Fibroblast of lung (primary cell): ENCODE results near the gene MYLK. TPM values are rescaled to one million over a fixed set of nuclear protein-coding genes. Genes with fewer than 3 reads are reported as not detected.

Experiments used
- DNase-seq, 2 donors: peaks; one replicate each; pipeline versions ENCODE4 v3.0.0 to v3.0.0-alpha.2; 2010; ENCODE audit warnings: low read depth in 2 of 2
- H2AFZ ChIP-seq: 2 replicates; pipeline ENCODE4 v1.5.1; 2012; ENCODE audit warnings: low read length, control low read depth, inconsistent platforms
- H3K27ac ChIP-seq: 2 replicates; pipeline ENCODE4 v1.5.1; 2011; ENCODE audit warnings: low read length, control low read depth; ENCODE audit not compliant: insufficient read depth
- H3K27me3 ChIP-seq: 2 replicates; pipeline ENCODE4 v1.5.1; 2011; ENCODE audit warnings: mild to moderate bottlenecking, low read length; ENCODE audit not compliant: control insufficient read depth, insufficient read depth
- H3K36me3 ChIP-seq: 2 replicates; pipeline ENCODE4 v1.5.1; 2011; ENCODE audit warnings: low read length; ENCODE audit not compliant: control insufficient read depth, insufficient read depth
- H3K4me1 ChIP-seq: 2 replicates; pipeline ENCODE4 v1.5.1; 2011; ENCODE audit warnings: low read length; ENCODE audit not compliant: control insufficient read depth, insufficient read depth; ENCODE audit errors: extremely low read depth
- H3K4me2 ChIP-seq: 2 replicates; pipeline ENCODE4 v1.5.1; 2011; ENCODE audit warnings: low read length, control low read depth; ENCODE audit not compliant: insufficient read depth; ENCODE audit errors: extremely low read depth
- H3K4me3 ChIP-seq, 4 experiments: fragments of 200-600 bp in 1 of 4; sonication (generic) in 1 of 4; replicated peaks in 1 of 4; 2 replicates each; pipeline ENCODE4 v1.5.1; 2011 to 2016; ENCODE audit warnings: low read length in 4 of 4, low read depth in 3 of 4, mild to moderate bottlenecking in 3 of 4, control low read depth in 2 of 4, inconsistent platforms in 1 of 4, mixed read lengths in 1 of 4; ENCODE audit not compliant: insufficient read depth in 1 of 4; ENCODE audit errors: control extremely low read depth in 1 of 4
- H3K79me2 ChIP-seq: 2 replicates; pipeline ENCODE4 v1.5.1; 2012; ENCODE audit warnings: mild to moderate bottlenecking, low read length, inconsistent platforms; ENCODE audit not compliant: control insufficient read depth, insufficient read depth
- H3K9ac ChIP-seq: 2 replicates; pipeline ENCODE4 v1.5.1; 2011; ENCODE audit warnings: mild to moderate bottlenecking, low read length, control low read depth; ENCODE audit not compliant: insufficient read depth
- H3K9me3 ChIP-seq: 2 replicates; pipeline ENCODE4 v1.5.1; 2012; ENCODE audit warnings: low read depth, low read length; ENCODE audit not compliant: control insufficient read depth, insufficient read depth
- H4K20me1 ChIP-seq: 2 replicates; pipeline ENCODE4 v1.5.1; 2011; ENCODE audit warnings: low read length; ENCODE audit not compliant: control insufficient read depth, insufficient read depth; ENCODE audit errors: extremely low read depth
- CTCF ChIP-seq, 2 donors: IDR thresholded peaks in 1 of 2; conservative IDR thresholded peaks in 1 of 2; 1 replicate in 1 of 2; 2 replicates in 1 of 2; pipeline ENCODE4 v1.5.1; 2011 to 2012; ENCODE audit warnings: low read length in 2 of 2, control low read depth in 1 of 2, inconsistent platforms in 1 of 2, low read depth in 1 of 2, mild to moderate bottlenecking in 1 of 2
- EZH2 ChIP-seq: IDR thresholded peaks from 2 replicates; pipeline ENCODE4 v1.5.1; 2012; ENCODE audit warnings: low read length, control low read depth, mild to moderate bottlenecking; ENCODE audit errors: missing control alignments
- polyA plus RNA-seq, 2 donors: library from polyadenylated mRNA; depleted of rRNA in 1 of 2; stranded (reverse) in 1 of 2; unstranded in 1 of 2; fragments of >200 nt; gene quantifications; 2 replicates each; pipeline ENCODE4 v1.2.1, GENCODE V29; 2011 to 2012; ENCODE audit warnings: missing spikeins in 1 of 2
- total RNA-seq: library from RNA; depleted of rRNA; stranded (reverse); fragments of >200 nt; gene quantifications from 2 replicates; pipeline ENCODE4 v1.2.1, GENCODE V29; 2014

Gene MYLK
- total and polyA plus RNA-seq, 2 donors (not counting 1 experiment from before 2014, with no cell fraction given) = 918 to 941 TPM

GRCh38 chr3:123907720-123908119 lies 23.6 kb upstream of the MYLK start:
- H3K9ac ChIP-seq = no peak overlapping the region
- H3K79me2 ChIP-seq = no peaks in the 10 kb centered on the region
- DNase-seq = no peak
- TF ChIP-seq EZH2 (no peak), CTCF (conservative IDR thresholded peaks at IDR 0.05 in 1 of 2, IDR thresholded peaks at IDR 0.05 in 1 of 2; ENCODE audit: low read depth in 1 of 2, low read length in 2 of 2) (no peak)
- no peaks in the 10 kb centered on the region for H4K20me1 ChIP-seq
- no peaks in the 10 kb centered on the region for H3K36me3 ChIP-seq
- H3K4me1 ChIP-seq = no peaks in the 10 kb centered on the region
- no peak overlapping the region for H3K4me3 ChIP-seq
- H3K27me3 ChIP-seq = no peaks in the 10 kb centered on the region
- no peak overlapping the region for H3K4me2 ChIP-seq
- H3K27ac ChIP-seq = no peak overlapping the region
- H3K9me3 ChIP-seq = no peaks in the 10 kb centered on the region
- H2AFZ ChIP-seq = no peak overlapping the region

GRCh38 chr3:123899300-123899865 lies 15.3 kb upstream of the MYLK start:
- no peaks in the 10 kb centered on the region for H3K9me3 ChIP-seq
- H3K4me1 ChIP-seq = no peaks in the 10 kb centered on the region
- H4K20me1 ChIP-seq = no peaks in the 10 kb centered on the region
- no peak overlapping the region for H3K9ac ChIP-seq
- no peak overlapping the region for H3K4me2 ChIP-seq
- H3K79me2 ChIP-seq = no peaks in the 10 kb centered on the region
- no peak overlapping the region for H3K4me3 ChIP-seq
- TF ChIP-seq CTCF (conservative IDR thresholded peaks at IDR 0.05 in 1 of 2, IDR thresholded peaks at IDR 0.05 in 1 of 2; ENCODE audit: low read depth in 1 of 2, low read length in 2 of 2) (no peak), EZH2 (no peak)
- H3K27ac ChIP-seq = no peak overlapping the region
- DNase-seq = no peak
- no peaks in the 10 kb centered on the region for H3K27me3 ChIP-seq
- no peak overlapping the region for H2AFZ ChIP-seq
- no peaks in the 10 kb centered on the region for H3K36me3 ChIP-seq

GRCh38 chr3:123893012-123893411 lies 8.9 kb upstream of the MYLK start:
- no peak overlapping the region for H3K4me2 ChIP-seq
- H3K4me1 ChIP-seq = no peaks in the 10 kb centered on the region
- TF ChIP-seq CTCF (conservative IDR thresholded peaks at IDR 0.05 in 1 of 2, IDR thresholded peaks at IDR 0.05 in 1 of 2; ENCODE audit: low read depth in 1 of 2, low read length in 2 of 2) (no peak), EZH2 (no peak)
- H3K9me3 ChIP-seq = no peaks in the 10 kb centered on the region
- no peaks in the 10 kb centered on the region for H3K36me3 ChIP-seq
- no peaks in the 10 kb centered on the region for H3K79me2 ChIP-seq
- H3K27me3 ChIP-seq = no peaks in the 10 kb centered on the region
- H3K27ac ChIP-seq = no peak overlapping the region
- H4K20me1 ChIP-seq = no peaks in the 10 kb centered on the region
- H3K9ac ChIP-seq = no peak overlapping the region
- no peak for DNase-seq
- no peak overlapping the region for H3K4me3 ChIP-seq
- no peak overlapping the region for H2AFZ ChIP-seq
